ENCODE measurements around the gene PRICKLE3.

PRICKLE3 gene

DNA sequence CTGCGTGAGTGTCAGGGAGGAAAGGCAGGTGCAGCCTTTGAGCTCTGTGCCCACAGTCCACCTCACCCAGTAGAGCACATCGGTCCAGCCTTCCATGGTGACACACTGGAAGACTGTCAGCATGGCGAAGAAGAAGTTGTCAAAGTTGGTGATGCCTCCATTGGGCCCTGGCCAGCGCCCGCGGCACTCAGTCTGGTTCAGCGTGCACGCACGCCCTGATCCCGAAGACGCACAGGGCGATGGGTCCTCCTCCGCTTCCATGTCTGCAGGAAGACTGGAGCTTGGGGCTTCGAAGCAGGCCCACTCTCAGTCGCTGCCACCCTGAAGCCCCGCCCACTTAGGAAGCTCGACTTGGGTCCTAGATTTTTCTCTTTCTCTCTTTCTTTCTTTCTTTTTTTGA, 42.0 kb upstream of the PRICKLE3 start:
- no peak for DNase-seq (ENCODE audit: low spot score)

DNA sequence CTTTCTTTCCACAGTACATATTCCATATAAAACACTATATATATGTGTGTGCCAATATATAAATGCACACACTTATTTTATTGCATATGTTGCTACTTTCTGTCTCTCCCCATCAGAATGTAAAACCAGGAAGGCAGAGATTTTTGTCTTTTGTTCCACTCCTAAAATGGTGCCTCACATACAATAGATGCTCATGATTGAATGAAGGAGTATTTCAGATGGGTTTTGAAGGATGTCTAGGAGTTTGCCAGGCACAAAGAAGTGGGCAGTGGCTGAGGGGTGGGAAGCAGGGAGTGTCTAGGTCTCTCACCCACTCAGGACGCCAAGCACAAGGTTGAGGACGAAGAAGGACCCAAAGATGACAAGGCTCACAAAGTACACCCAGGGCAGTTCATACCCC, 41.6 kb upstream of the PRICKLE3 start:
- TF ChIP-seq, protein P1, sequence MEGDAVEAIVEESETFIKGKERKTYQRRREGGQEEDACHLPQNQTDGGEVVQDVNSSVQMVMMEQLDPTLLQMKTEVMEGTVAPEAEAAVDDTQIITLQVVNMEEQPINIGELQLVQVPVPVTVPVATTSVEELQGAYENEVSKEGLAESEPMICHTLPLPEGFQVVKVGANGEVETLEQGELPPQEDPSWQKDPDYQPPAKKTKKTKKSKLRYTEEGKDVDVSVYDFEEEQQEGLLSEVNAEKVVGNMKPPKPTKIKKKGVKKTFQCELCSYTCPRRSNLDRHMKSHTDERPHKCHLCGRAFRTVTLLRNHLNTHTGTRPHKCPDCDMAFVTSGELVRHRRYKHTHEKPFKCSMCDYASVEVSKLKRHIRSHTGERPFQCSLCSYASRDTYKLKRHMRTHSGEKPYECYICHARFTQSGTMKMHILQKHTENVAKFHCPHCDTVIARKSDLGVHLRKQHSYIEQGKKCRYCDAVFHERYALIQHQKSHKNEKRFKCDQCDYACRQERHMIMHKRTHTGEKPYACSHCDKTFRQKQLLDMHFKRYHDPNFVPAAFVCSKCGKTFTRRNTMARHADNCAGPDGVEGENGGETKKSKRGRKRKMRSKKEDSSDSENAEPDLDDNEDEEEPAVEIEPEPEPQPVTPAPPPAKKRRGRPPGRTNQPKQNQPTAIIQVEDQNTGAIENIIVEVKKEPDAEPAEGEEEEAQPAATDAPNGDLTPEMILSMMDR (IDR thresholded peaks at IDR 0.05; ENCODE audit: extremely low read depth, missing control alignments), result no peak
- DNase-seq (ENCODE audit: low spot score), result no peak

More for the DNA sequence above, 42.0 kb upstream of the PRICKLE3 start:
- TF ChIP-seq, protein P1 (IDR thresholded peaks at IDR 0.05; ENCODE audit: extremely low read depth, missing control alignments), result no peak

DNA sequence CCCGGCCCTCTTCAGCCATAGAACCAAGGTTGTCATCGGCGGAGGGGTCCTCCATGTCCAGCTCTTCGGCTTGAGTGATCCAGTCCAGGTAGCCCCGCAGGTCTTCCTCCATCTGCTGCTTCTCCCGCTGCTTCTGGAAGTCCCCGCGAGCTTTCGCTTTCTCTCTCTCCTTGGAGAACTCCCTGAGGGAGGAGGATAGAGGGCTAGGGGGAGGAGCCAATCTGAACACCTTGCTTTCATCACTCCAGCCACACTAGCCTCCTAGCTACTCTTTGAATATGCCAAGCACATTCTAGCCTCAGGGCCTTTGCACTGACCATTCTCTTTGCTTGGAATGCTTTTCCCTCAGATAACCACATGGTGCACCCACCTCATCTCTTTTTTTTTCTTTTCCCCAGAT, 40.8 kb upstream of the PRICKLE3 start:
- TF ChIP-seq, protein P1 (IDR thresholded peaks at IDR 0.05; ENCODE audit: extremely low read depth, missing control alignments), result no peak
- DNase-seq (ENCODE audit: low spot score), result no peak

DNA sequence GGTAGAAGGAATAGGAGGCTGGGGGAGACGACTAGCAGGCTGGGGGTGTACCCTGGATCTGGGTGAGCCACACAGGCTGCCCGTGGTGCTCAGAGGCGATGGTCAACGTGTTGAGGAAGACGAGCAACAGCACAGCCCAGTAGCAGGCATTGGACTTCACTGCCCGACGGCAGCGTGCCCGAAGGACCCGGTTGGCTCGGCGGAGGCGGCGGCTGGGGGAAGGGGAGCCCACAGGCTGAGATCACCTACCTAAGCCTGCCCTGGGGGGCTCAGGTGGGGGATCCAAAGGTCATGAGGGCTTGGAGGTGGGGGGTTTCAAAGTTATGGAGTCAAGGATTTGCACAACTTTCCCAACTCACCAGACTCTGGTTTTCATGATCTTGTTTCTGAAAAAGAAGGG, 39.7 kb upstream of the PRICKLE3 start:
- DNase-seq (ENCODE audit: low spot score), result no peak
- TF ChIP-seq, protein P1 (IDR thresholded peaks at IDR 0.05; ENCODE audit: extremely low read depth, missing control alignments), result no peak

DNA sequence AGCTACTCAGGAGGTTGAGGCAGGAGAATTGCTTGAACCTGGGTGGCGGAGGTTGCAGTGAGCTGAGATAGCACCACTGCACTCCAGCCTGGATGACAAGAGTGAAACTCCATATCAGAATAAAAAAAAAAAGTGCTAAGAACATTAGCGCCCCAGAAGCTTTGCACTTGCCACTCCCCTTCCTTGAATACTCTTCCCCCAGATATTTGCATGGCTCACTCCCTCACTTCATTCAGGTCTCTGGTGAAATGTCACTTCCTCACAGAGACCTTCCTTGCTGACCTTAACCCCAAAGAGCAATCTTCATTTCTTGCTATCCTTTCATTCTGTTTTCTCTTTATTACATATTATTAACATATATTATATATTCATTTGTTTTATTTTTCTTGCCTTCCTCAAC, 35.7 kb upstream of the PRICKLE3 start:
- TF ChIP-seq, protein P1 (IDR thresholded peaks at IDR 0.05; ENCODE audit: extremely low read depth, missing control alignments), result no peak
- DNase-seq (ENCODE audit: low spot score), result no peak

DNA sequence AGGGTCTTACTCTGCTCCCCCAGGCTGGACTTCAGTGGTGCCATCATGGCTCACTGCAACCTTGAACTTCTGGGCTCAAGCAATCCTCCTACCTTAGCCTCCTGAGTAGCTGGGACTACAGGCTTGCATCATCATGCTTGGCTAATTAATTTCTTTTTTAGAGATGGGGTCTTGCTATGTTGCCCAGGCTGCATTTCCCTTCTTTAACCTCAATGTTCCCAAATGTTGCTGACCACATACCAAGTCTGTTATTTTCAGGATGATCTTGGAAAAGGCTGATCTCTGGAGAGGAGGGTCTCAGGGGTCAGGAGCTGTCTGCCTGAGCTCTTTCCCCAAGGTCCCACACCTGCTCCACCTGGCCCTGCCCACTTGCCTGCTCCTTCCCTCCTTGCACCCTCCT, 33.9 kb upstream of the PRICKLE3 start:
- no peak for DNase-seq (ENCODE audit: low spot score)
- TF ChIP-seq, protein P1 (IDR thresholded peaks at IDR 0.05; ENCODE audit: extremely low read depth, missing control alignments), result no peak

DNA sequence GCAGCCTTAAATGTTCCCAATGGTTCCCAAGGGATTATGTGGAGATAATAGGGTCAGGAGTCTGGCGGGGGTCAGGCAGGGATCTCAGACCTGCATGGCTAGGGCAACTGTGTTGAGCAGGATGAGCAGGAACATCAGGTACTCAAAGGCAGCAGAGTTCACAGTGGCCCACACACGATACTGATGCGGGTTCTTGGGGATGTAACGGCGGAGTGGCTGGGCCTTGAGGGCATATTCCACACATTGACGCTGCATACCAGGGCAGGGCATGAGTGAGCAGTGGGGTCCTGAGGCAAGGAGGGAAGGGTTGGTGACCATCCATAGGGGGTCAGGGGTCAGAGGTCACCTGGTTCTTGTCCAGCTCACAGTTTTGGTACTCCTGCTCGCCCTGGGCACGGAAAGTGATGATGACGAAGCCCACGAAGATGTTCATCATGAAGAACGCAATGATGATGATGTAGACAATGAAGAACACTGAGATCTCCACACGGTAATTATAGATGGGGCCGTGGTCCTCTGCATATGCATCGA, 28.9 kb upstream of the PRICKLE3 start:
- TF ChIP-seq, protein P1 (IDR thresholded peaks at IDR 0.05; ENCODE audit: extremely low read depth, missing control alignments), result no peak
- no peak for DNase-seq (ENCODE audit: low spot score)
